ENCODE data around the gene TMEM175.

TMEM175 gene

DNA sequence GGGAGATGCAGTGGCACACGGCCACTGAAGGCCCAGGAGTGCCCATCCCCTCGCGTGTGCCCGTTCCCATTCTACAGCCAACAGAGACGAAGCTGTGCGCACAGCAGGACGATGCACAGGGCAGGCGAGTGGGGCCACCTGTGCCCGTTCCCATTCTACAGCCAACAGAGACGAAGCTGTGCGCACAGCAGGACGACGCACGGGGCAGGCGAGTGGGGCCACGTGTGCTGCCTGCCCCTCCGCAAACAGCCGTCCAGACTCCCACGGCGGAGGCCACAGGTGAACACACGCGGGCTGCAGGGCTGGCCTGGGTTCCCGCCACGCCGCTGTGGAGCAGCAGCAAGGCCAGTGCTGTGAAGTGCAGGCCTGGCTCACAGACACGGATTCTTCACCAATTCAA, 32.2 kb upstream of the TMEM175 start:
- no peak for DNase-seq

GRCh38 chr4:900721-901120, 31.5 kb upstream of the TMEM175 start:
- no peak for DNase-seq

DNA sequence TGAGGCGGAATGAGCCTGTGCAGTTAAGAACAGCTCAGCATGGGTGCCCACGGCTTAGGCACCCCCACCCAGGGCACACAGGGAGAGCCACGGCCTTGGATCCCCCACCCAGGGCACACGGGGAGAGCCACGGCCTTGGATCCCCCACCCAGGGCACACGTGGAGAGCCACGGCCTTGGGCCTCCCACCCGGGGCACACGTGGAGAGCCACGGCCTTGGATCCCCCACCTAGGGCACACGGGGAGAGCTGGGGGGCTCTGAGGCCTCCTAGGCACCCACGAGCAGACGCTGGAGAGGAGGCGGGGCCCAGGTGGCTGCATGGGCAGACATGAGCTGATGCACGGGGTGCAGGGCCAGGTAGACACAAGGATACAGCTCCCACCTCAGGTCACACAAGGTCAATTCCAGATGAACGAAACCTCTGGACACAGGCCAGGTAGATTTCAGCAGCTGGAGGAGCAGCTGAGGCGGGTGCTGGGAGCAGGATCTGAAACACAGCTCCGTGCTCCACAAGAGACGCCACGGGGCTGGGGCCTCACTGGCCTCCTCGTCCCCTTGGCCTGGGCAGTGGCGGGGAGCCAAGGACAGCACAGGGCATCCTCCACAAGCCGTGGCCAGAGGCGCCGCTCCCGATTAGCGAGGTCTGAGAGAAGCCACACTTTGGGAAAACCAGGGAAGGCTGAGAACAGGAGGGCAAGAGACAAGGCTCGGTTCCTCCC, 30.9 kb upstream of the TMEM175 start:
- no peak for DNase-seq

GRCh38 chr4:903066-904046, 28.9 kb upstream of the TMEM175 start:
- DNase-seq: no peak

DNA sequence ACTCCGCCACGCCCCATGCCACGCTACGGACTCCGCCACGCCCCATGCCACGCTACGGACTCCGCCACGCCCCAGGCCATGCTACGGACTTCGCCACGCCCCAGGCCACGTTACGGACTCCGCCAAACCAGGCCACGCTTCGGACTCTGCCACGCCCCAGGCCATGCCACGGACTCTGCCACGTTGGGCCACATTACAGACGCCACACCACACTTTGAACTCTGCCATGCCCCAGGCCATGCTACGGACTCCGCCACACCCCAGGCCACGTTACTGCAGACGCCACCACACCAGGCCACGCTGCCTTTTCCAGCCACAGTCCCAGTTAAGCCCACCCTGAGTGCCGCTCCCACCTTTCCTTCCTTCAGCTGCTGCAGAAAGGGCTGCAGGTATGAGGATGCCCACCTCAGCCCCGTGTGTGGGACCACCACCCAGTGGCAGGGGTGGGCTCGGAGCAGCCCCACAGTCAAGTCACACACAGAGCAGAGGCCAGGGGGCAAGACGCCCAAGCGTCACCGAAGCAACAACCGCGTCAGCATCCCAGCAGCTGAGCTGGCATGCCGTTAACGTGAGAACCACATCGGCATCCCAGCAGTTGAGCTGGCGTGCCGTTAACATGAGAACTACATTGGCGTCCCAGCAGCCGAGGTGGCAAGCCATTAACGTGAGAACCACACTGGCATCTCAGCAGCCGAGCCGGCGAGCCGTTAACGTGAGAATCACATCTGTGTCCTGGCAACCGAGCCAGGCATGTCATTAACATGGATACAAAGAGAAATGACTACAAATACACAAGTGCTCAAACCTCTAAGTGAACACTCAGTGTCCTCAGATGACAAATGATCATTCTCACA, 26.5 kb upstream of the TMEM175 start:
- DNase-seq: no peak

DNA sequence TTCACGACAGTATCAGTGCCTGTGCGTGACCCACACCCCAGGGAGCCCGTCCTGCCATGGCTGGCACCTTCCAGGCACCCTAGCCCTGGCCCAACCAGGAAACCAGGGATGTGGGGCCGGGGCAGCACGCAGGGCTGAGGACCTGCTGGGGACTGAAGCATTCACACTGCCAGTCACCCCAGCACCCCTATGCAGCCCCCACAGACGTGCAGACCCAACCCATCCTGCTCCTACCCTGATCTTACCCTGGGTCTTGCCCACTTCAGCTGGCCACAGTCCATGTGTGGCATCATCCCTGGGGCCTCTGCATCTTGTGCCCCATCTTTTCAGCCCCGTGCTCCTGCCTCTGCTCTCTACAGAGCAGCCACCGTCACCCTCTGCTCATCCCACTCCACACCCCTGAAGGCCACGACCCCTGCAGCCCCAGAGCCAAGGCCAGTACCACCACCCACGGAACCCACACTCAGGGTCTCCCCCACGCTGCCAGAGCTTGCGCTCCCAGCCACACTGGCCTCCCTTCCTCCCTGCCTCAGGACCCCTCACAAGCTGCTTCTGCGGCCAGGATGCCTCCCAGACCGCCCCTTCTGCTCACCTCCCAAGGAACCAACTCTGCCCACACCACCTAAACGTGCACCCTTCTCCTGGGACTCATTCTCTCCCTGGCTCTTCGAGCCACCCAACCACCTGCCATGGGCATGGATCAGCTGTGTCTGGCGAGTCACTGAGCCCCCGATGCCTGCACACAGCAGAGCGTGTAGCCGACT, 25.7 kb upstream of the TMEM175 start:
- DNase-seq: no peak

GRCh38 chr4:907103-907400, 25.2 kb upstream of the TMEM175 start:
- no peak for DNase-seq

- DNase-seq: no peak
These were observed 24.4 kb upstream of the TMEM175 start for GRCh38 chr4:907691-908425.

DNA sequence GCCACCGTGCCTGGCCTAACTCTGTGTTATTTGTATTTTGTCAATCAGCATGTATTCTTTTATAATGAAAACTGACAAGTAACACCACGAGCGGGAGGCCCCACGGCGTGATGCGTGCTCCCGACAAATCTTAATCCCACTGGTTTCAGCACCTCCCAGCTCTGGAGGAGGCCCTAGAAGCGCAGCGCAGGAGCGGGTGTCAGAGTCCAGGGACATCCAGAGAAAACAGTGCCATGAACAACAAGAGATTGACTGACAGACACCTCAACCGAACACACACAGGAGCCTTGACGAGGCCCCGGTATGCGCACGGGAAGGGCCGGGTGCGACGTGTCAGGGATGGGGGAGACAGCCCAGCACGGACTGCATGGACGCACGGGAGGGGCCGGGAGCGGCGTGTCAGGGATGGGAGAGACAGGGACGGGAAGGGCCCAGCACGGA, 23.1 kb upstream of the TMEM175 start:
- DNase-seq: no peak

DNA sequence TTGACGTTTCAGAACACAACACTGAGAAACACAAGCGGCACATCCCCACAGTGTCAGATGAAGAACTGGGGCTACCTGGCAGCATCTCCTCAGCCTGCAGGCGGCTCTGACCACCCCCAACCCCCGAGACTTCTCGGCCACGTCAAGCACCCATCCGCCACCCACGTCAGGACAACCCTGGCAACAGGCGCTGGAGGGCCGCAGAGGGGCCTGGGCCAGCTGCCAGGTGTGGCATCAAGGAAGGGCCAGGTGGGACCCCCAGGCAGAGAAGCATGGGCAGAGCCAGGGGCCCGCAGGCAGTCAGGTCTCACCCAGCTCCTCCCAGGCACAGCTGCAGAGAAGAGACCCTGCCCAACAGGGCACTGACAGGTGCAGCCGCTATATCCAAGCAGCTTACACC, 22.4 kb upstream of the TMEM175 start:
- no peak for DNase-seq

DNA sequence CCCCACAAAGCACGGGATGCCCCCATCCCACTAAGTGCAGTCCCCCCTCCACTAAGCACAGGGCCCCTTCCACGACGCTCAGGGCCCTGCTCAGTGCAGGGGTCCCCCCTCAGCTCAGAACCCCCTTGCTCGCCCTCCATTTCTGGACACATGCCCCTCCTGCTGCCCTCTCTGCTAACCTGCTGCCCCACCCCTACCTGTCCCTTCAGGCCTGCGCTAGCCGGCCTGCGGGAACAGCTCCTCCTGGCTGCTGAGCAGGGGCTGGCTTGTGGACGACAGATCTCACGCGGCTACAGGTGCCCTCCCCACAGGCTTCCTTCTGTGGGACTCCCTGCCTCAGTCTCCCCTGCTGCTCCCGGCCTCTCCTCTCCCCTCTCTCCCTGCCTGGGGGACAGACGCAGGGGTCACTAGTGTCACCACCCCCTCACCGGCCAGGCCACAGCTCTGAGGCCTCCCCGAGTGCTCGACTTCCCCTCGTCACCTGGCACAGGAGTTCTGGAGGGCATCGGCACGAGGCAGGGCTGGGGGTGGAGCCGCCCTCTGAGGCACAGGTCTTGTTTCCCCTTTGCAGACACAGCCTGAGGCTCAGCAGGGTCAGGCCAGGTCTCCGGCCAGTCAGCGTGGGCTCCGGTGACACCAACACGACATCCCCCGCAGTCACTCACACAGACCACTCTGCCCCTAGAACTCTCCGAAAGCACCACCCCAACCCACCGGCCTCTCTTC, 21.7 kb upstream of the TMEM175 start:
- no peak for DNase-seq

- DNase-seq: no peak
These were observed 21.0 kb upstream of the TMEM175 start for GRCh38 chr4:911221-911751.

DNA sequence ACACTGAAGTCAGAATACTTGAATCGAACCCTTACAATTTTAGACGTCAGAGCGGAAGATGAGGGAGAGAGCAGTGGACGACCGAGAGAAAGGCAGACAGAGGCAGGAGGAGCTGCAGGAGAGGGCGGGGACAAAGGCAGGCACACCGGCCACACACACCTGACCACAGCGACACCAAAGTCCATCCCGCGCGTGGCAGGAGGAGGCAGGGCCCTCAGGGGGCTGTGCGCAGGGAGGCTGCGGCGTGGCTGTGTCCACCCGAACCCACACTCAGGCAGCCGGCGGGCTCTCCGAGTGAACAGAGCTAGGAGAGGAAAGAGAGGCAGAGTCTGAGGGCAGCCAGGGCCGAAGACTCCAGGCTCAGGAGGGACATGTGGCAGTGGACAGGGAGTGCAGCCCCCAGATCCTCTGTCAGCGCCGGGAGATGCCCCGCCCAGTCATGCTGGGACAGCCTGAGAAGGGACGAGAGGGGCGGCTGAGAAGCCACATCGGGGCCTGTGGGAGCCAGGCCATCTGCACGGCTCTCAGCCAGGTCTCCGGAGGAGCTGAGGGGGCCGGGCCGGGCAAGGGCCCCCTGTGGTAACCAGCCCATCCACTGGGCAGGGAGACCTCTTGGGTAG, 20.3 kb upstream of the TMEM175 start:
- DNase-seq: no peak

GRCh38 chr4:912548-913279, 19.5 kb upstream of the TMEM175 start:
- DNase-seq: no peak

DNA sequence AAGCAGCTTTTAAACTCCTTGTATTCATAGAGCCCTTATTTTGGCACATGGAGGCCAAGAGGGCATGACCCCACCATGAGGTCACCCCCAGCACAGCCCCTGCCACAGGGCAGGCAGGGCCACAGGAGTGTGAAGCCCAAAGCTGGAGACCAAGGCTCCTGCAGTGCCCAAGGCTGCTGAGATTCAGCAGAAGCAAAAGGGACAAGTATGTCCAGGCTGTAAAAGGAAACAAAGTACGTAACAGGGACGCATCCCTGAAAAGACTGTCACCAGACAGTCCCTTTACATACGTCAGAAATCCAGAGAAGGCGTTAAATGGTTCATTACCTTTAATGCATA, 19.0 kb upstream of the TMEM175 start:
- DNase-seq: no peak

- DNase-seq: no peak
These were observed 17.7 kb upstream of the TMEM175 start for GRCh38 chr4:914531-914930.

- DNase-seq: no peak
These were observed 17.2 kb upstream of the TMEM175 start for GRCh38 chr4:915041-915474.

DNA sequence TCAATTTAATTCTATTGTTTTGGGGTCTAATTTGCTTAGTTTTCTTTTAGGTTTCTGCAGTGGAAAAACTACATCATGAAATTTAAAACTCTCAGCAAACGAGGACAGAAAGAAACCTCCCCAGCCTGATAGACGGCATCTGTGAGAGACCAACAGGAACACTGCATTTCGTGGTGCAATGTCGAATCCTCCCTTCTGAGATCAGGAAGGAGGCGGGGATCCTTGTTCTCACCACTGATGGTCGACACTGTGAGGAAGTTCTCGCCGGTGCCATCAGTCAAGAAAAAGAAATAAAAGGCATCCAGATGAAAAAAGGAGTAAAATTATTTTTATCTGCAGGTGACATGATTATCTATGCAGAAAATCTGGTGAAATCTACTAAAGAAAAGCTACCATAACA, 16.7 kb upstream of the TMEM175 start:
- no peak for DNase-seq

- no peak for DNase-seq
These were observed 14.8 kb upstream of the TMEM175 start for GRCh38 chr4:917466-917865.

- no peak for DNase-seq
These were observed 14.3 kb upstream of the TMEM175 start for GRCh38 chr4:917992-918391.
